ENCODE data around the gene ZNRF3.

Gene ZNRF3

DNA sequence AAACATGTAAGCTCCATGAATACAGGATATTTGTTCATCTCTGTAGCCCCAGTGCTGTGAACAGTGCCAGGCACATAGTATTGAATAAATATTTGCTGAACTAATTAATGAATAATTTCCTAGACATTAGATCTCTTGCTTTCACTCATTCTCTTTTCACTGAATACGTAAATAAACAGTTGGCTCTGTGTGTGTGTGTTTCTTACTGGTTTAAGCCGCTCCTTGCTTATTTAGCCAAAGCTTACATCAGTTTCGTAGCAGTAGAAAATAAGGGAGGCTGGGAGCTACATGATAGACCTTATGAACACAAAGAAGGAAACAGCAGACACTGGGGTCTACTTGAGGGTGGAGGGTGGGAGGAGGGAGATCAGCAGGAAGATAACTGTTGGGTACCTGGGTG, 206.7 kb downstream of the ZNRF3 start:
- no peak for DNase-seq (ENCODE audit: low spot score)

DNA sequence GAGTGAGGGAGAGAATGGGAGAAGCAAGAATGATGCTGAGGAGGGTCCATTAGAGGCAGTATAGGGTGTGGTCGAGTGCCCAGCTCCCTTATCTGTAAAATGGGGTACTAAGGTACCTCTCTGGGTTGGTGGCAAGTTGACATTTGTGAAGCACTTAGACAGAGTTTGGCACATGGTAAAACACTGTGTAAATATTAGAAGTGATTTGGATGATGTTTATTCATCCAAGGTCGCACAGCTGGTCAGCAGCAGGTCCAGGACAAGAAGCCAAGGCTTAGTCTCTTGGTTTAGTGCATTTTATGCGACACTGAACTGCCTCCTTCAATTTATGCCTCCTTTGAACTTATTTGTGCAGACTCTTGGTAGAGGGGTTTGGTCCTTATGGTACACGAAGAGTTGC, 208.9 kb downstream of the ZNRF3 start:
- DNase-seq (ENCODE audit: low spot score), result no peak

DNA sequence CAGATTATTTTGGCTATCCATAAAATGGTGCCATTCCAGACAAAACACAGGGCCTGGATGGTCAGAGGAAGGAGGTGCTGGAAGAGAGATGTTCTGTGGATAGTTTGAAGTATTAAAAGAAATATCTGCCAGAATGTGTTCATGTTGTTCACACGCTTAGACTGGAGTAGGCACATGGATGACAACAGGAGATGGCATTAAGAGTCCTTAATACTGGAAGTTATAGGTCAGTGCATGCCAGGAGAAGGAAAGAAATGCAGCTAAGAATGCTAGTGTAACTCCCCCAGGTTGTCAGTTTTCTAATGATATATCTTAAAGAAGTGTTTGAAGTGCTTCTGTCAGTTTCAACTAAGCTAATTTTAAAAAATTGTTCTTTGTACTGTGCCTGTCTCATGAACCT, 209.7 kb downstream of the ZNRF3 start:
- DNase-seq (ENCODE audit: low spot score), result no peak

DNA sequence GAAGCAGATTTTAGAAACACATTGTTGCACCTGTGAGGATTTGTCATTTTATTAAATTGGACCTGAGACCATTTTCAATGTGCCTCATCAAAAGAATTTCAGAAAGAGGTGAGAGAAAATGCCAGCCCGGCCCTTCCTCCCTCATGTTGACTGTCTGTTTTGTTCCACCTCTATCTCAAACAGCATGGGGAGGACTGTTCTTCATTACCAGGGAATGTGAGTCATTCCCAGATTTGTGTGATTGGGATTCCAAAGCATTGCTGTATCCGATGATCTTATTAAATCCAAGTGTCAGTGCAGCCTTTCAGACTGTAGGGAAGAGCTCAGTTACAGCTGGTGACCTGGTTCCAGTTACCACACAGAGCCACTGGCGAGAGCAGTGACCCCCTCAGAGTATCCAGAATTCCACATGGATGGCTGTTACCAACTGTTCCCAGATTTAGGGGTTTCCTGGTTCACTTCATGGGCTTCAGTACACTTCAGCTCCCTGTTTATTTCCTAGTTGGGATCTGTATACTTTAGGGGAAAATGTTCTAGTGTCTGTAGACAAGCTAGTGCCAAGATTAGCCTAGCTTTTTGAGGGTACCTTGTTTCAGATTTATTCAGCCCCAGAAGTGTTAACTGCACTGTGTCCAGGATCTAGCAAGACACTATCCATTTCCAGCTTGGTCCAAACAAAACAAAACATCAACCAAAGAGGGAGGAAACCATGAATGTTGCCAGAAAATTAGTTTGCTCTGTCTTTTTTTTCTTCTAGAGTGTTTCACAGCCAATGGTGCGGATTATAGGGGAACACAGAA, 210.3 kb downstream of the ZNRF3 start:
- DNase-seq (ENCODE audit: low spot score), result no peak

DNA sequence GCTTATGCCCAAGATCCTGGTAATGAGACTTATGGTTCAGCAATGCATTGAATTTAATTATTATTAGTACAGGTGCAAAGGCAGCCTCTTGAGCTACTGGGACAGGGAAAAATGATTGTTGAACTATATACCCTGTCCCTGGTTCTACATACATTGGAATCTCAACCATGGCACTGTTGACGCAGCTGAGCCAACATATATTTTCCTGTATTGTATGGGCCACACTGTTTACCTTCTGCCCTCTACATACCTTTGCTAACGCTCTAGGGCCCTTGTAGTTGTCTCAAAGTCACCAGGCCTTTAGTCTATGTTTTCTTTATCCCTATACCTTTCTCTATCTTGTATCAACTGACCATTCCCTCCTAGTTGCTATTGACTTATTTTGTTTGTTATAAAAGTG, 212.1 kb downstream of the ZNRF3 start:
- no peak for DNase-seq (ENCODE audit: low spot score)

DNA sequence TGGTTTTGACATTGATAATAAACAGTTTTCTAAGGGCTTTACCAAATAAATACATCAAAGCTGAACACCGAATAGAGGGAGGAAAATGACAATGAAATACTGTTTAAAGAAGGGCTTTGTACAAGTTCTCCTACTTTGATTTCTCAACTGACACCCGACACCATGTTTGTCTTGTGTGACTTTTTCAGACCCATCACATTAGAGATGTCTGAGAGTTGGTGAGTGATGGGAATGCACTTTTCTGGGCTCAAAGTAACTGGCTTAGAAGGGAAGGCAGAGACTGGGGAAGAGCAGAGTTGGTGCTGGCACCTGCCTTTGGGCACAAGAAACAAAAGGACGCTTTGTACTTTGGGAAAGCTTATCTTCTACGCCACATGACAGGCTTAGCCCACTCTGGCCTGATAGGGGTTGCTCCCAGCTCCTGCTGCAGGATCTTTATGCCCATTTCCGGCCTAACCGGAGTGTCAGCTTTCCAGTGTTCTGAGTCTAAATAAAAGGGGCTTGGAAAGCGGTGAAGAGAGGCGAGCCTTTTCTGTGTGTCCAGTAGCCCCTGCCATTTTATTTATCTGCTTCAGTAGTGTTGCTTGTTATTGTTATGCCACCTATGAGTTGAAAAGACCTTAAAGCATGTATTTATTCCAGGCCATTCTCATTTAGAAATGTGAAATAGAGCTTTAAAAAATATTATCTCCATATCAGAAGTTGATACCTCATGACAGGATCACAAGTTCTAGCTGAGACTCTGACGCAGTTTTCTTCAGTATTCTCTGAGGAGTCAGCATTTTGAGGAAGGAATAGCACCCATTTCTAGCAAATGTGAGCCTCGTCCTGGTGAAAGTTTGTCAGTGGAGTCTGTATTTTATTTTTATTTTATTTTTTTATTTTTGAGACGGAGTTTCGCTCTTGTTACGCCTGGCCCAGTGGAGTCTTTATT, 213.6 kb downstream of the ZNRF3 start:
- no peak for DNase-seq (ENCODE audit: low spot score)

DNA sequence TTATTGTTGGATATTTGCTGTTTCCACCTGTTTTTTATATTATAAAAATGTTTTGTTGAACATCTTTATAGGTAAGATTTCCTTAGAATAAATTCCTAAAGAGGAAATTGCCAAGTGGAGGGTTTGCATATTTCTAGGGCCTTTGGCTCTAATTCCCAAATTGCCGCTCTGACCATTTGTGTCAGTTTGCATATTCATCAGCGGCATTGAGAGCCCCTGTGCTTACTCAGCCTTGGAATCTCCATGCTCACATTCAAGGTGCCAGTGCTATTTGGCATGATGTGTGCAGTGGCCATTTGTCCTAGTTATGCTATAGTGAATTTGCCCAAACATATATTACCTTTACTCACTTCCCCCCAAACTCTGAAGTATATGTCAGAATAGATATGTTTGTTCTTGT, 214.9 kb downstream of the ZNRF3 start:
- no peak for DNase-seq (ENCODE audit: low spot score)

DNA sequence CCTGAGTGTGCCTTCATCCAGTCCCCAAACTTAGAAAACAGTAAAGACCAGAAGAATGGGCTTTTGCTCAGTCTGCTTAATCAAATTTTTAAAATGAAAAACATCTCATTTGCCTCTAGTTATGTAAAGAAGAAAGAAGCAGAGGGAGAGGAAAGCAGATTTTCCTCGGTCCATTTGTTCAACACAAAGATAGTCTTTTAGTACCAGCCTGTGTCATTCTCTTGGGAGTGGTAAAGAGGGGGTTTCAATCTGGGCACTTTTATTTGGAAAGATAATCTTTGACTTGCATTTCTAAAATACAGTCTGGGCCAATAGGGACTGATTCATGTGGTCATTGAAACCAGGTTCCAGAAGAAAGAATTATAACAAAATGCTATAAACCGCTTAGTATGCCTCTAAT, 218.9 kb downstream of the ZNRF3 start:
- DNase-seq (ENCODE audit: low spot score), result no peak

DNA sequence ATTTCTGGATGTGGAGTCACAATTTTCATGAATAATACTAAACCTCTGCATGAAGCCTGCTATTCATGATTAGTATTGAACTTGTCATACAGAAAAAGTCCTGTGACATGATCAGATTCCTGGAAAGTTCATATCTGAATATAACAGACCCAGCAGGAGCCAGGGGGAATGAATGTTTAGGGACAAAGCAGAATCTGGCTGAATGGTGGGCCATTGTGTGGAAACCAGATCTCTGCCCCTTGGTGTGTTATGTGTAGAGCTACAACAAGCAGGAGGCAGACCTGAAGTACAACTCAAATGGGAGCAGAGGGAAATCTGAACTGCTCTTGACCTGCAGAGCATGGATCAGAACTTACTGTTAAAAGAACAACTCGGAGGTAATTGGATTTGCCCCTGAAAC, 219.7 kb downstream of the ZNRF3 start:
- DNase-seq (ENCODE audit: low spot score), result no peak

DNA sequence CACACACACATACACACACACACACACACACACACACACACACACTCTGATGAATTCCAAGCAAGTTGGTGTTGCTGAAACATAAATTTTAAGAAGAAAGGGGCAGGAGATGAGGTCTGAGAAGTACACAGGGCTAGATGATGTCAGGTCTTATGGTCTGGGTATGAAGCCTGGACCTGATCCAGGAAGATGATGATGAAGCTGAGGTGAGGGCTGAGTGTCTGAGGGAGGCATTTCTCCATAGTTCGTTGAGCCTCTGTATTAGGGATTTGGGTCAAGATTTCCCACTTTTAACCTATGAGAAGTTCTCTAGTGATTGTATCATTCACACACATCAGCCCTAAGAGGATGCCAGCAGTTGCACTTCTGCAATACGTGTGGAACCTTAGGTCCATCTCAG, 222.1 kb downstream of the ZNRF3 start:
- no peak for DNase-seq (ENCODE audit: low spot score)

DNA sequence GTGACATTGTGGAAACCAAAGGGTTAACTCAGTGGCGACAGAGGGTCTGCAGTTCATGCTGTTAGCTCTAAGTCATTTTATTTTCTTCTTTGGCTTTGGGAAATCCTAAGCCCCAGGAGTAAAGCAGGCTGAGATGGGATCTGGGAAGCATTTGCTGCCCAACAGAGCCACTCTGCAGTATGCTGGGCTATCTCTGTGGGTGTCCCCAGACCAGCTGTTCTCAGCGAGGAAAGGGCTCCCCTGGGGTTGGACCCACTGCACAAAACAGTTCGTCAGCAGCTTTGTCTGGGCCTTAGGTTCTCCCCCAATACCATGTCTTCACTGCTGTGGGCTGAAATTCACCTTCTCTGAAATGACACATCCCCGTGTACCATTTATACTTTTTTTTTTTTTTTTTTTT, 223.5 kb downstream of the ZNRF3 start:
- DNase-seq (ENCODE audit: low spot score), result no peak

All from activated CD4-positive, alpha-beta T cell treated with anti-CD3 and anti-CD28 coated beads, Interleukin-2, Interleukin-4, amounts not matched to agents 100 ng/mL and 50 ng/mL, durations not matched to agents 16 hours and 8 hours (primary cell).